D721Med (cell line): ENCODE data around the gene PCOLCE2.
A peak's percentile ranks its signal among the peaks of the same experiment; 100 is the strongest.

ENCODE experiments used
- DNase-seq: peaks from one replicate; pipeline ENCODE4 v3.0.0; 2011; ENCODE audit warnings: low spot score; ENCODE audit not compliant: insufficient read length
- FAIRE-seq: peaks from 2 replicates; lab custom pipeline; 2011; peaks lifted over from hg19 to GRCh38; lab: Jason Lieb, UNC
- CTCF ChIP-seq: IDR thresholded peaks from 2 replicates; pipeline ENCODE4 v1.5.1; 2012; ENCODE audit warnings: mild to moderate bottlenecking, control low read depth; ENCODE audit not compliant: insufficient read depth; ENCODE audit errors: missing control alignments

Gene PCOLCE2

GRCh38 chr3:142837526-142837925 lies 51.4 kb downstream of the PCOLCE2 start:
- no peak for TF ChIP-seq CTCF
- no peak for FAIRE-seq
- no peak for DNase-seq

- TF ChIP-seq CTCF: peak; percentile 98
- DNase-seq: peak; percentile 46
- peak; percentile 81 for FAIRE-seq
Measured at GRCh38 chr3:142828703-142829305, 60.1 kb downstream of the PCOLCE2 start.

- FAIRE-seq (no peak), DNase-seq (no peak)
- no peak for TF ChIP-seq CTCF
Measured at GRCh38 chr3:142819179-142819578, 69.7 kb downstream of the PCOLCE2 start.

GRCh38 chr3:142818651-142819050 lies 70.2 kb downstream of the PCOLCE2 start:
- TF ChIP-seq CTCF: no peak
- DNase-seq (no peak), FAIRE-seq (no peak)

- FAIRE-seq (no peak), DNase-seq (no peak)
- TF ChIP-seq CTCF: no peak
Measured at GRCh38 chr3:142817897-142818296, 71.0 kb downstream of the PCOLCE2 start.

GRCh38 chr3:142817356-142817755 lies 71.5 kb downstream of the PCOLCE2 start:
- no peak for TF ChIP-seq CTCF
- no peak for DNase-seq
- no peak for FAIRE-seq

GRCh38 chr3:142815803-142816202 lies 73.1 kb downstream of the PCOLCE2 start:
- FAIRE-seq (no peak), DNase-seq (no peak)
- TF ChIP-seq CTCF: no peak
